GM12892 (cell line): Measurements from ENCODE around the gene VAMP7. TPM values are rescaled to one million over a fixed set of nuclear protein-coding genes. Genes with fewer than 3 reads are reported as not detected.
A peak's percentile ranks its signal among the peaks of the same experiment; 100 is the strongest.
"Not testable (repeated sequence)": the region's sequence is repeated elsewhere in the genome, so short reads cannot be mapped to it uniquely, and the experiment has no call there.

Experiments
- DNase-seq: peaks from one replicate; pipeline ENCODE4 v3.0.0; 2011; ENCODE audit not compliant: insufficient read length
- FAIRE-seq: peaks from 2 replicates; lab custom pipeline; 2011; peaks lifted over from hg19 to GRCh38; lab: Jason Lieb, UNC
- POLR2A ChIP-seq: IDR thresholded peaks from 2 replicates; pipeline ENCODE4 v1.6.1; 2011; ENCODE audit warnings: low read depth, low read length, control low read depth
- POLR2AphosphoS5 ChIP-seq: IDR thresholded peaks from 2 replicates; pipeline ENCODE4 v1.6.1; 2011; ENCODE audit warnings: low read depth, low read length, control low read depth
- TAF1 ChIP-seq: IDR thresholded peaks from 2 replicates; pipeline ENCODE4 v1.6.1; 2011; ENCODE audit warnings: low read depth, mild to moderate bottlenecking, control low read depth, low read length, borderline replicate concordance
- polyA plus RNA-seq: library from polyadenylated mRNA; unstranded; fragments of >200 nt; gene quantifications from one replicate; pipeline ENCODE4 v1.2.1, GENCODE V29; 2012; ENCODE audit warnings: missing spikeins, inconsistent platforms; ENCODE audit not compliant: missing spikeins

The VAMP7 gene, protein sequence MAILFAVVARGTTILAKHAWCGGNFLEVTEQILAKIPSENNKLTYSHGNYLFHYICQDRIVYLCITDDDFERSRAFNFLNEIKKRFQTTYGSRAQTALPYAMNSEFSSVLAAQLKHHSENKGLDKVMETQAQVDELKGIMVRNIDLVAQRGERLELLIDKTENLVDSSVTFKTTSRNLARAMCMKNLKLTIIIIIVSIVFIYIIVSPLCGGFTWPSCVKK
- 25.2 TPM for polyA plus RNA-seq

DNA sequence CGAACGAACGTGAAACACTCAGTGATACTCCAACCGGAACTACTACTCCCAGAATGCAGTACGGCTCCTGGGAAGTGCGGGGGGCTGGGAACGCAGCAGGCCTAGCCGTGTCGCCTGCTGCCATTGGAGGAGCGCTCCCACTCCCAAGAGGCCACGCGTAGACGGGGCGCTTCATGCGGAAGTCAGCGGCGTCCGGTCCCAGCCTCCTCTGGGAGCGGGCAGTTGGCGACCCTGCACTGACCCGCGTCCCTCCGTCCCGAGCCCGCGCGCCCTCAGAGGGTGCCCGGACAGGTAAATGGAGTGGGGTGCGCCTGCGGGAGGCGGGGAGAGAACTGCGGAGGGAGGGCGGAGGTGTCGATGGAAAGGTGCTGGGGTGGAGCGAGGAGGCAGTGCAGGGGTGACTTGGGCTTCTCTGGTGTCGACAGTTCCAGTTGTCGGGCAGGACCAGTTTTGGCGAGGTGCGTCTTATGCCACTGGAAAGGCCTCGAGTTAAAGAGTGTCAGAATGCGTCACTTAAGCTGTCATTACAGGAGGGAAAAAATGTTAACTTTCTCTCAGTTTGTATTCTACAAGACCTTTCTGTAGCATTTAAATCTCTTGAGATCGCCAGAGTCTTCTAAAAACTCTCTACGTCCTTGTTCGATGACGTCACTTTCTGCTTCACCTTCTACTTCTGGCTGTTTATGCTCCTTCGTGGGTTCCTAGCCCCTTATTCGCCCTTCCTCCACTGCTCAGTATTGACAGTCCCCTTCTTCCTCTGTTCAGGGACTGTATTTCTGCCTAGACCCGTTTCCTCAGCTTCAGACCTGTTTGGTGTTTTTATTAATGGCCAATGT lies at the start of gene VAMP7:
TSS of gene VAMP7 (plus strand) at position 188 of the 836 bp plus-strand sequence. CDS start 8,122 bp downstream, outside the sequence.
- peak; percentile 84 for FAIRE-seq
- DNase-seq = peak; percentile 38
- TF ChIP-seq POLR2A (peak; percentile 82; the same call in 1 of the 2 replicates), POLR2AphosphoS5 (peak; percentile 70), TAF1 (0 out of 2 replicates have a peak, but pooled peaks have one; percentile 13)

DNA sequence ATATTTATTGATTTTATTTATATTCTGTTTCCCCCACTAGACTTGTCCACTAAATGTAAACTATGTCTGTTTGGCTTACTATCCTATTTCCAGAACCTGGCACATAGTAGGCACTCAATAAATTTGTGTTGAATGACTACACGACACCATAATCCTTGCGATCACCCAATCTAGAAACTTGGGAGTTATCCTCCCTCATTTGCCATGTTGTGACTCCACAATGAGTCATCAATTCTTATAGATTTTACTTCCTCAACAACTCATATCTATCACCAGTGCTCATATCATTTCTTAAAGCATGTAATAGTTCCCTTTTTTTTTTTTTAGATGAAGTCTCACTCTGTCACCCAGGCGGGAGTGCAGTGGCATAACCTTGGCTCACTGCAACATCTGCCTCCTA lies 39.9 kb upstream of the VAMP7 start:
- TF ChIP-seq POLR2AphosphoS5 (no peak), POLR2A (no peak), TAF1 (no peak)
- DNase-seq (no peak), FAIRE-seq (no peak)

DNA sequence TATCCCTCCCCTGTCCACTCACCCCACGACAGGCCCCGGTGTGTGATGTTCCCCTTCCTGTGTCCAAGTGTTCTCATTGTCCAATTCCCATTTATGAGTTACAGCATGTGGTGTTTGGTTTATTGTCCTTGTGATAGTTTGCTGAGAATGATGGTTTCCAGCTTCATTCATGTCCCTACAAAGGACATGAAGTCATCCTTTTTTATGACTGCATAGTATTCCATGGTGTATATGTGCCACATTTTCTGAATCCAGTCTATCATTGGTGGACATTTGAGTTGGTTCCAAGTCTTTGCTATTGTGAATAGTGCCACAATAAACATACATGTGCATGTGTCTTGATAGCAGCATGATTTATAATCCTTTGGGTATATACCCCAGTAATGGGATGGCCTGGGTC lies 29.4 kb upstream of the VAMP7 start:
- DNase-seq, FAIRE-seq: not testable (repeated sequence)

DNA sequence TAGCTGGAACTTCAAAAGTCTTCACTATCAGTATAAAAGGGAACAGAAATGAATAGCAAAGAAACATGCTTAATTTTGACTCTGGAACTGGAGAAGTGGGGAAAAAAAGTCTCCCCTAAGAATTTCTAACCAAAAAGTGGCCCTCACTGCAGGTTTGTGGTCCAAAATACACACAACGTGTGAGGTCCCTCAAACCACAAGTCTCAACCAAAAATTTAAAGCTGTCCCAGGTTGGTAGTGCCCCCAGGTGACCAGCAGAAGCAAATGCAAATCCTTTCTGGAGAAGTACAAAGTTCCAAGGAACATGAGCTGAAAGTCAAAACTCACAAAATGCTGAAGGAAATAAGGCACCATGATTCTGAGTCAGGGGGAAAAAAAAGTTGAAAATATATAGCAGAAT lies 23.6 kb upstream of the VAMP7 start:
- FAIRE-seq (no peak), DNase-seq (no peak)
- TF ChIP-seq POLR2AphosphoS5 = no peak
- no peak for TF ChIP-seq TAF1
- TF ChIP-seq POLR2A = no peak

DNA sequence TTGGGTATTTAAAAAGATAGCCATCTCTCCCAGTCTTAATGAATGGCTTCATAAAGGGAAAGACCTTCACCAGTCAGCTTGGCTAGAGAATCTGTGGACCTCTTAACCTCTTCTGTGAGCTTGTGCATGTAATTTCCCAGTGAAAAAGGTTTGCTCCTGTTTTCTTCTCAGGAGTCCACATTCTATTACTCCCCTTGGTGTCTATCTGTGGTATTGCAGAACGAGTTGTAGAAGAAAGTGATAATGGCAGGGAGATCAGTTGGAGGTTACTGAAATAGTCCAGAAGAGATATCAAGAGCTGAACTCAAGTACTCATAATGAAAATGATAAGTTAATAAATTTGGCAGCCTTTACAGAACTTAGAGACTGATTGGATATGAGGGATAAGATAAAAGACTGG lies 16.5 kb upstream of the VAMP7 start:
- TF ChIP-seq POLR2AphosphoS5 (no peak), TAF1 (no peak), POLR2A (no peak)
- FAIRE-seq (no peak), DNase-seq (no peak)

DNA sequence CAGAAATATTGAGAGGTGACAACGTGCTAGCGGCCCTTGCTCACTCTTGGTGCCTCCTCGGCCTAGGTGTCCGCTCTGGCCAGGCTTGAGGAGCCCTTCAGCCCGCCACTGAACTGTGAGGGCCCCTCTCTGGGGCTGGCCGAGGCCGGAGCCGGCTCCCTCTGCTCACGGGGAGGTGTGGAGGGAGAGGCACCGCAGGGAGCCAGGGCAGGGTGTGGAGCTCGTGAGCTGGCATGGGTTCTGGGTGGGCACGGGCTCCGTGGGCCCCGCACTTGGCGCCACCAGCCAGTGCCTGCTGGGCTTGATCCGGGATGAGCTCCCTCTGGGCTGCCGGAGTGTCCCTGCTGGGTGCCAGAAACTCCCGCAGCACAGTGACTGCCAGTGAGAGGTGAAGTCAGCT lies 16.0 kb upstream of the VAMP7 start:
- no peak for FAIRE-seq

DNA sequence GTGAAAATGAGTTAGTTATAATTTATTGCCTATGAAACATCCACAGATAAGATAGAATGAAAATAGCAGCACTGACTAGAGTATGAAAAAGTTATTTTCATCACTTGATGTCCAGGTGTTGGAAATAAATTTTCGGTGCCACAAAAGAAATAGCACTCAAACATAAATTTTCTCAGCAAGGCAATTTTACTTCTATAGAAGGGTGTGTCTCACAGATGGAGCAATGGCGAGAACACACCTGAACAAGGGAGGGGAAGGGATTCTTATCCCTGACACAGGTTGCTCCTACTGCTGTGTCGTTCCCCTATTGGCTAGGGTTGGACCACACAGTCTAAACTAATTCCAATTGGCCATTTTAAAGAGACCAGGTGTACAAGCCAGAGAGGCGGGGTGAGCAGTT lies 13.3 kb upstream of the VAMP7 start:
- no peak for FAIRE-seq
- TF ChIP-seq POLR2AphosphoS5 = no peak
- TF ChIP-seq TAF1 = no peak
- no peak for TF ChIP-seq POLR2A

More for the DNA sequence above, 16.0 kb upstream of the VAMP7 start:
- DNase-seq = no peak
- no peak for TF ChIP-seq POLR2A
- TF ChIP-seq POLR2AphosphoS5 = no peak
- no peak for TF ChIP-seq TAF1

DNA sequence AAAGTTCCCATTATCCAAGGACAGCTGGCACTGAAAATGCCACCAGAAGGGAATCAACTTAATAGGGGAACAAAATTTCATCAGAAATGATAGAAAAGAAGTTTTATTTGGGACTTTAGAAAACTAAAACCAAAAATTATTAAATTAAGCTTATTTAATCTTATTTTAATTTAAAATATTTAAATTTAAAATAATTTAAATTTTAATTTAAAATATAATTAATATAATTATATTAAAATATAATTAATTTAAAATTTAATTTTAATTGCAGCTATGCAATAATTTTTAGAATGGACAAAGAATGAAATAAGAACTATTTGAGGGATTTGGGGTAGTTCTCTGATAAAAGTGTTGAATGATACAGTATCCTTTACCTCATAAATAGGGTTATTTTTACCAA lies 10.2 kb upstream of the VAMP7 start:
- no peak for FAIRE-seq
- DNase-seq = no peak
- TF ChIP-seq POLR2A (no peak), TAF1 (no peak), POLR2AphosphoS5 (no peak)

More for the DNA sequence above, 13.3 kb upstream of the VAMP7 start:
- DNase-seq = no peak

DNA sequence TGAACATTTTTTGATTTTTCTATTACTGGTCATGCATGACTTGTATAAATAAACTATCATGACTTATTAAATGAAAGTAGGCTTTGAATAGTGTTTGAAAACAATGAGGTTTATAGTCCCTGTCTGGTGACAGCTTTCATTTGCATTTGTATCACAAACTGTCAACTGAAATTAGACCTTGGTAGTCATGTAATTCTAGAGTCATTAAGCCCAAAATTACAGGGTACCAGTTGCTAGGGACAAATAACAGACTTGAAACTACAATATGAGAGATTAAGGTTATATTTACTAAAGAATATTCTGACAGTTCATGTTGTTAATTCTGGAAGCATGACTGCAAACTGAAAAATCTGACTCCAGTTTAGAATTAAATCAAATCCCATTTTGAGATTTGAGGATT lies 9.2 kb upstream of the VAMP7 start:
- TF ChIP-seq POLR2AphosphoS5 (no peak), POLR2A (no peak), TAF1 (no peak)
- FAIRE-seq (no peak), DNase-seq (no peak)

DNA sequence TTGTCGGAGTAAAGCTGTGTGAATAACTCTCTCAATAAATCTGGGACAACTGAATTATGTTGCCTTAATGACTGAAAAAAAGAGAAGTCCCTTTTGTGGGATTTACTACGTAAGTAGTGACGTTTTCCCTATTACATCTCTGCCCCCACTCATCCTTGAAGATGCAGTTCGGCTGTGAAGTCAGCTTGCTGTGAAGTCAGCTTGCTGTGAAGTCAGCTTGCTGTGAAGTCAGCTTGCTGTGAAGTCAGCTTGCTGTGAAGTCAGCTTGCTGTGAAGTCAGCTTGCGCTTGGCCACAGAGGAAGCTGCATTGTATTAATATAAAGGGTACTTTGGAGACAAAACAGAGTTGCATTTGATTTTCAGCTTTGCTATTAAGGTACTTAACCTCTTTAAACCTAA lies 8.0 kb upstream of the VAMP7 start:
- TF ChIP-seq POLR2A = no peak
- FAIRE-seq (peak; percentile 36), DNase-seq (no peak)

DNA sequence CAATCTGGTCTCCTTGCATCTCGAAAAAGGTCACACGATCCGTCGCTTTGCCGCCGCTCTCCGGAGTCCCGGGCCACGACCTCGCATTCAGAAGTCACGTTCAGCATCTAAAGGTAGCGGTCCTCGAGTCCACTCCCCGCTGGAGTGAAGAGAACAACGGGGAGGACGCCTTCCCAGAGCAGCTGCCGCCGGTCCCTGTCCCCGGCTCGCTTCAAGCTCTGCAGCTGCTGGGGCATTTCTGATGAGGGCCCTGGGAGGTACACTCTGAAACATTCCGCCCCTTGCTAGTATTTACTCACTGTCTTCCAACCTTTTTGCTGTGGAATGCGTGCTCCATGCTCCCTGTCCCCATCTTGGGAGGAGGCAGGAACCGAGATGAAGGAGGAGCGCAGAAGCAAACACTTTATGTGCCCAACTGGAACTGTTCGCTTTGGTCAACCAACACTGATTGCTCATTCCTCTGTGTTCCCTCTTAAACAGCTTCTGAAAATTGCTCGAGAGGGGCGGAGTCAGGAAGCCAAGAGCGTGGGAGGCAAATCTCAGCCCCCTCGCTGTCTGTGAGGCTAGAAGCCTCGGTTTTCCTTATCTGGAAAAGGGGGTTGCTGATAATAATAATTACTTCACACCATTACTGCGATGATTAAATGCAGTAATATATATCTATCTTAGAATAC lies 6.4 kb upstream of the VAMP7 start:
- peak; percentile 40 for FAIRE-seq
- DNase-seq = no peak
- no peak for TF ChIP-seq POLR2A
- no peak for TF ChIP-seq POLR2AphosphoS5
- TF ChIP-seq TAF1 = no peak

DNA sequence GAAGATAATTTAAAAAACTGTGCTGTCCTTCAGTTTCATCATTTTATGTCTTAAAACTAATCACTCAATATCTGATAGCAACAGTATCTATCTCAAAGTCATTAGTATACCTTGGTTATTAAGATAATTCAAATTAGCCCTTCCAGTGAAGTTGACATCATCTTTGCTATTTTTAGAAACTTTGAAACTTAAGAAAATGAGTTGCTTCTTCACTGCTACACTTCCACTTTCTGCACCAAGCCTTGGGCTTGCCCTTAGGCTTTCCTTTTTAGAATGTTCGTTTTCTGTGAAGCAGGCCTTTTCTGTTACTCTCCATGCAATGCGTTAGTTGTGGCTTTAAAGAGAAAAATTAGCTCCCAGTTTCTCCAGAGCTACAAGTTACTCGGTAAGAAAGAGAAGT lies 4.4 kb upstream of the VAMP7 start:
- DNase-seq (no peak), FAIRE-seq (no peak)
- no peak for TF ChIP-seq POLR2A
- no peak for TF ChIP-seq TAF1
- TF ChIP-seq POLR2AphosphoS5 = no peak

DNA sequence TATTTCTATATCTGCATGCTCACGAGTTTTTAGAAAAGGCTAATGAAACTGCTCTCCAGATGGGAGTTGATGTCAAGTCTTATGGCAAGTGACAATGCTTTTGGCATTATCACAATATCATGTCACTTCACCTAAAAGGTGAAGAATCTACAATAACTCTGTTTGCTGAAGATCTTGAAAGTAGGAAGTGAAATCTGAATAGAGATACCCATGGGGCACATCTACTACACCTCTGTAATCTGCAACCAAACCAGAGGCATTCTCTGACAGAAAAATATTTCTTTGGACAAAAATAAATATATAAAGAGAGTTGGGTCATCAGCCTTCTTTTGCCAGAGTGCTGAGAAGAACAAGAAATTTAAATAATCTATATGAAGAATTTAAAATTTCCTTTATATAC lies 3.9 kb upstream of the VAMP7 start:
- no peak for FAIRE-seq
- TF ChIP-seq POLR2AphosphoS5 = no peak
- TF ChIP-seq POLR2A = no peak
- TF ChIP-seq TAF1 = no peak
- DNase-seq = no peak
